Bronchial epithelial cell (primary cell): ENCODE data around the gene VPS4A. TPM values are rescaled to one million over a fixed set of nuclear protein-coding genes. Genes with fewer than 3 reads are reported as not detected.

ENCODE experiments used
- DNase-seq: peaks from one replicate; pipeline ENCODE4 v3.0.0-alpha.2; 2010; ENCODE audit warnings: low read depth
- FAIRE-seq: peaks from 2 replicates; lab custom pipeline; 2011; peaks lifted over from hg19 to GRCh38; lab: Jason Lieb, UNC
- H3K27me3 ChIP-seq: 2 replicates; pipeline ENCODE4 v1.5.1; 2011; ENCODE audit warnings: low read length; ENCODE audit not compliant: control insufficient read depth, insufficient read depth
- H3K36me3 ChIP-seq: 2 replicates; pipeline ENCODE4 v1.5.1; 2011; ENCODE audit warnings: low read length; ENCODE audit not compliant: control insufficient read depth, insufficient read depth
- H3K4me3 ChIP-seq: 2 replicates; pipeline ENCODE4 v1.5.1; 2011; ENCODE audit warnings: mild to moderate bottlenecking, low read depth, low read length, control low read depth
- CTCF ChIP-seq: IDR thresholded peaks from 2 replicates; pipeline ENCODE4 v1.5.1; 2011; ENCODE audit warnings: mild to moderate bottlenecking, moderate library complexity, low read length, control low read depth, inconsistent platforms; ENCODE audit not compliant: insufficient read depth, severe bottlenecking
- total RNA-seq: library from RNA; depleted of rRNA; stranded (reverse); fragments of >200 nt; gene quantifications from 2 replicates; pipeline ENCODE4 v1.2.1, GENCODE V29; 2014

VPS4A gene
- total RNA-seq, 1 donor from 2014 or later, result 41.9 TPM

GRCh38 chr16:69316595-69317034 is 5.5 kb downstream of the VPS4A start:
- DNase-seq (no peak), FAIRE-seq (no peak)
- Histone ChIP-seq H3K4me3 (no peak overlapping the region), H3K27me3 (no peaks in the 10 kb centered on the region), H3K36me3 (peaks cover 49% of the 10 kb centered on the region)
- TF ChIP-seq CTCF, result no peak

GRCh38 chr16:69318177-69318910 is 7.2 kb downstream of the VPS4A start:
- no peak for FAIRE-seq

GRCh38 chr16:69318911-69319289 is 7.8 kb downstream of the VPS4A start:
- FAIRE-seq (no peak), DNase-seq (no peak)
- peaks cover 58% of the 10 kb centered on the region for H3K36me3 ChIP-seq
- no peaks in the 10 kb centered on the region for H3K27me3 ChIP-seq
- no peak overlapping the region for H3K4me3 ChIP-seq
- TF ChIP-seq CTCF, result no peak

More at GRCh38 chr16:69318177-69318910, 7.2 kb downstream of the VPS4A start:
- Histone ChIP-seq H3K27me3 (no peaks in the 10 kb centered on the region), H3K36me3 (peaks cover 55% of the 10 kb centered on the region), H3K4me3 (no peak overlapping the region)
- TF ChIP-seq CTCF, result no peak
- no peak for DNase-seq

- Histone ChIP-seq H3K27me3 (no peaks in the 10 kb centered on the region), H3K36me3 (peaks cover 60% of the 10 kb centered on the region), H3K4me3 (no peak overlapping the region)
- TF ChIP-seq CTCF, result no peak
- DNase-seq (no peak), FAIRE-seq (no peak)
Observed at GRCh38 chr16:69319381-69319780, 8.2 kb downstream of the VPS4A start.

GRCh38 chr16:69319826-69320739 is 8.9 kb downstream of the VPS4A start:
- Histone ChIP-seq H3K27me3 (no peaks in the 10 kb centered on the region), H3K4me3 (no peak overlapping the region), H3K36me3 (peaks cover 62% of the 10 kb centered on the region)
- TF ChIP-seq CTCF, result no peak
- DNase-seq, result no peak
- peak; percentile 58 for FAIRE-seq
